ENCODE results near the gene C1orf74.

Gene C1orf74

DNA sequence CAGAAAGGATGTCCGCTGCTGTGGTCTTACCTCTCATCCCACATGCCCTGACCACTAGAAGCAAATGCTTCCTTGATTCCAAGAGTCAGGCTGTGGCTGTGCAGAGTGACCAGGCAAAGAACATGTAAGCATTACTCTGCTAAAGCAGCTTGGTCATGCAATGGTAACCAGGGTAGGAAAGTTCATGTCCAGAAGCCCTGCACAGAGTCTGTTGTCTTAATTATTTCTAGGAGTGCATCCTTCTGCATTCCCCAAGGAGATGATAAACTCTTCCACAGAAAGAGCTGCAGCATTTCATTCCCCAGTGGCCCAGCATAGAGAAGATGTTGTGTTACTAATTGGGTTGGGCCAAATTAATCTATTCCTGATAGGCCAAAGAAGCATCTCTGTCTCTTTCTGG, 33.3 kb upstream of the C1orf74 start:
- Mint-ChIP-seq H3K4me3 (no peak overlapping the region), H3K27me3 (ENCODE audit: low read depth) (peaks cover 36% of the 10 kb centered on the region), H3K36me3 (ENCODE audit: low read depth) (no peaks in the 10 kb centered on the region), H3K27ac (no peak overlapping the region), H3K4me1 (no peaks in the 10 kb centered on the region), H3K9me3 (no peaks in the 10 kb centered on the region)
- TF ChIP-seq, protein P1, sequence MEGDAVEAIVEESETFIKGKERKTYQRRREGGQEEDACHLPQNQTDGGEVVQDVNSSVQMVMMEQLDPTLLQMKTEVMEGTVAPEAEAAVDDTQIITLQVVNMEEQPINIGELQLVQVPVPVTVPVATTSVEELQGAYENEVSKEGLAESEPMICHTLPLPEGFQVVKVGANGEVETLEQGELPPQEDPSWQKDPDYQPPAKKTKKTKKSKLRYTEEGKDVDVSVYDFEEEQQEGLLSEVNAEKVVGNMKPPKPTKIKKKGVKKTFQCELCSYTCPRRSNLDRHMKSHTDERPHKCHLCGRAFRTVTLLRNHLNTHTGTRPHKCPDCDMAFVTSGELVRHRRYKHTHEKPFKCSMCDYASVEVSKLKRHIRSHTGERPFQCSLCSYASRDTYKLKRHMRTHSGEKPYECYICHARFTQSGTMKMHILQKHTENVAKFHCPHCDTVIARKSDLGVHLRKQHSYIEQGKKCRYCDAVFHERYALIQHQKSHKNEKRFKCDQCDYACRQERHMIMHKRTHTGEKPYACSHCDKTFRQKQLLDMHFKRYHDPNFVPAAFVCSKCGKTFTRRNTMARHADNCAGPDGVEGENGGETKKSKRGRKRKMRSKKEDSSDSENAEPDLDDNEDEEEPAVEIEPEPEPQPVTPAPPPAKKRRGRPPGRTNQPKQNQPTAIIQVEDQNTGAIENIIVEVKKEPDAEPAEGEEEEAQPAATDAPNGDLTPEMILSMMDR (IDR thresholded peaks at IDR 0.05; ENCODE audit: unreplicated experiment in 3 of 3), result no peak

DNA sequence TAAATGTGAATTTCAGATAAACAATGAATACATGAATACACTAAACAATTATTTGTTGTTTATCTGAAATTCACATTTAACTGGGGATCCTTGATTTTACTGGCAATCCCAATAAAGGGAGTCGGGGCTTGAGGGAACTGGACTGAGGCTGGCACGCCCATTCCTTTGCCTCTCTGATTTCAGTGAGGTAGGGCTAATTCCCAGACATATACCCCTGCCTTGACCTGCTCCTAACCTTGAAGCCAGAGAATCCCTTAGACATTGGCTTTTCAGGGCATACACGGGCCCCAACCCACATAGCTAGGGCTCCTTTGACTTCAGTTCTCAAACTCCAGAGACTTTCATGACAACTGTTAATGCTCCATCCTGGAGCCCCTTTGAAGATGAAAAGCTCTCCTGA, 32.6 kb upstream of the C1orf74 start:
- peaks cover 37% of the 10 kb centered on the region for H3K27me3 Mint-ChIP-seq (ENCODE audit: low read depth)
- TF ChIP-seq, protein P1 (IDR thresholded peaks at IDR 0.05; ENCODE audit: unreplicated experiment in 3 of 3), result no peak
- no peaks in the 10 kb centered on the region for H3K9me3 Mint-ChIP-seq
- H3K4me3 Mint-ChIP-seq, result no peak overlapping the region
- H3K4me1 Mint-ChIP-seq, result no peaks in the 10 kb centered on the region
- no peak overlapping the region for H3K27ac Mint-ChIP-seq
- no peaks in the 10 kb centered on the region for H3K36me3 Mint-ChIP-seq (ENCODE audit: low read depth)

DNA sequence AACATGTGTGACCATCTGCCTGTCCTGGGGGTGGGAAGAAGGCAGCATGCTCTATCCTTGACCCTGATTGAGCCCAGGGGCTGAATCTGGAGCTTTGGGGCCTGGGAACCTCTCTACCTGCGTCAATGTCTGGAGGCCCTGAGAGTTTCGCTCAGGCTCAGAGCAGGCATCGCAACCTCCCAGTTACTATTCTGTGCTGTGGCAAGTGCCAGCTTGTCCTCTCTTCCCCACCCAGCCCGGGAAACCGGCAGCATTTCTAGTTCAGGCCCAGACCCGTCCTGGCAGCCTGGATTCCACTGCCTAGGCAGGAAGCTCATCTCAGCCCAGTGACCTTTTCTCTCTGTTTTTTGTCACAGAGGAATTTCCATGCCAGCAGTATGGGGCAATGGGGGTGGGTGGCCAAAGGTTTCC, 31.6 kb upstream of the C1orf74 start:
- no peaks in the 10 kb centered on the region for H3K9me3 Mint-ChIP-seq
- peaks cover 31% of the 10 kb centered on the region for H3K27me3 Mint-ChIP-seq (ENCODE audit: low read depth)
- no peak overlapping the region for H3K27ac Mint-ChIP-seq
- H3K4me1 Mint-ChIP-seq, result no peaks in the 10 kb centered on the region
- no peaks in the 10 kb centered on the region for H3K36me3 Mint-ChIP-seq (ENCODE audit: low read depth)
- no peak overlapping the region for H3K4me3 Mint-ChIP-seq
- TF ChIP-seq, protein P1 (IDR thresholded peaks at IDR 0.05; ENCODE audit: unreplicated experiment in 3 of 3), result no peak

DNA sequence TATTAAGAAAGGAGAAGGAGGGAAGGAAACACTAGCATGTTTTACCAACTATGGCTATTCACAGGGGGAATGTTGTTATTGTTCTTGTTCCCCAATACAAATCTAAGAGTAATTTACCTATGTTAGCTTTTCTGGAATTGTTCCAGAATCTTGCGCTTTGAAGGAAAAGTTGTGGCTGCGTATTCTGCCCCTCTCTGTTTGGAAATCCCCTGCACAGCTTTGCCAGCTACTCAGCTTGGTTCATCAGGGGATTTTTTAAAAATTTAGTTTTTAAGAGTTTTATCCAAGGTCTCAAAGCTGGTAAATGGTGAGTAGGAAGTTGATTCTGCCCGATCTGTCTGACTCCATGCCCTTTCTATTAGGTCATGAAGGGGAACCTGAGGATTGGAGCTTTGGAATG, 31.1 kb upstream of the C1orf74 start:
- Mint-ChIP-seq H3K4me3 (no peak overlapping the region), H3K9me3 (no peaks in the 10 kb centered on the region), H3K27me3 (ENCODE audit: low read depth) (peaks cover 27% of the 10 kb centered on the region), H3K4me1 (no peaks in the 10 kb centered on the region), H3K36me3 (ENCODE audit: low read depth) (no peaks in the 10 kb centered on the region), H3K27ac (no peak overlapping the region)
- TF ChIP-seq, protein P1 (IDR thresholded peaks at IDR 0.05; ENCODE audit: unreplicated experiment in 3 of 3), result no peak

DNA sequence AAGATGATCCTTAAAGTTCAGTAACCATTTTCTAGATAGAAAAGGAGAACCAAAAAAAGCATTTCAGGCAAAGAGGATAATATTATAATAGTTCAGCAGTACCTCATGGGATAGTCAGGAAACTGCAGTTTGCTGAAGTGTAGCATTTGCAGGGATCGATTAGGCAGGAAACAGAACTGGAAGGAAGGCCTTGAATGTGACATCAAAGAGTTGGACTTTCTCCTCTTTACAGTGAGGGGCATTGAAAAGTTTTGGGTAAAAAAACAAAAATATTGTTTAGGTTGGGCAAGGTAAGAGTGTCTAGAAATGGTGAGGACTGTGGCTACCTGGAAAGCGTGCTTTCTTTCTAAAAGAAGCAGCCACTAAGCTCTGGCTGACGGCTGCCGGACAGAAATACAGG, 29.5 kb upstream of the C1orf74 start:
- Mint-ChIP-seq H3K4me1 (no peaks in the 10 kb centered on the region), H3K4me3 (no peak overlapping the region), H3K27me3 (ENCODE audit: low read depth) (peaks cover 25% of the 10 kb centered on the region), H3K36me3 (ENCODE audit: low read depth) (no peaks in the 10 kb centered on the region), H3K9me3 (no peaks in the 10 kb centered on the region), H3K27ac (no peak overlapping the region)
- TF ChIP-seq, protein P1 (IDR thresholded peaks at IDR 0.05; ENCODE audit: unreplicated experiment in 3 of 3), result no peak

DNA sequence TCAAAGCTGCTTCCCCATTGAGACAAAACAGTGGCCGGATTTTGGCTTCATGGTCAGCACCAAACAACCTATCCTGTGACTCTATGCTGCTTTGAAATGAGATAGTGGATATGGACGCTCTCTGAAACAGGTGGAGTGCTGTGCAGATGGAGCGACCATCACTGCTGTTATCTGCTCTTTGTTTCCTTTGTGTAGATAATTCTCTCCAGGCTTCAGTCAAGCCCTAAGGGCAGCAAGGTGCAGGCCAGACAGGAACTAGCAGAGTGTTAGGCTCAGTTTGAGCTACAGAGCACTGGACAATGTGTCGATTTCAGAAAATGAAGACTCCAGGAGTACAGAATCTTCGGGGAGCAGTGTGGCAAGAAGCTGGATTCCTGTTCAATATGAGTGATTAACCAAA, 26.4 kb upstream of the C1orf74 start:
- peaks cover 17% of the 10 kb centered on the region for H3K4me1 Mint-ChIP-seq
- H3K9me3 Mint-ChIP-seq, result no peaks in the 10 kb centered on the region
- peaks cover 12% of the 10 kb centered on the region for H3K27me3 Mint-ChIP-seq (ENCODE audit: low read depth)
- H3K4me3 Mint-ChIP-seq, result no peak overlapping the region
- TF ChIP-seq, protein P1 (IDR thresholded peaks at IDR 0.05; ENCODE audit: unreplicated experiment in 3 of 3), result no peak
- H3K27ac Mint-ChIP-seq, result no peak overlapping the region
- H3K36me3 Mint-ChIP-seq (ENCODE audit: low read depth), result no peaks in the 10 kb centered on the region
